GDM1 (cell line): Measurements from ENCODE around the gene PLCB1.

Experiments
- DNase-seq: peaks from one replicate; lab custom pipeline; 2025; lab: John Stamatoyannopoulos, UW

Gene PLCB1

GRCh38 chr20:8301655-8302054, 169.6 kb downstream of the PLCB1 start:
- DNase-seq = no peak

GRCh38 chr20:8303651-8304050, 171.6 kb downstream of the PLCB1 start:
- DNase-seq = no peak

GRCh38 chr20:8304124-8304816, 172.2 kb downstream of the PLCB1 start:
- DNase-seq = no peak

DNA sequence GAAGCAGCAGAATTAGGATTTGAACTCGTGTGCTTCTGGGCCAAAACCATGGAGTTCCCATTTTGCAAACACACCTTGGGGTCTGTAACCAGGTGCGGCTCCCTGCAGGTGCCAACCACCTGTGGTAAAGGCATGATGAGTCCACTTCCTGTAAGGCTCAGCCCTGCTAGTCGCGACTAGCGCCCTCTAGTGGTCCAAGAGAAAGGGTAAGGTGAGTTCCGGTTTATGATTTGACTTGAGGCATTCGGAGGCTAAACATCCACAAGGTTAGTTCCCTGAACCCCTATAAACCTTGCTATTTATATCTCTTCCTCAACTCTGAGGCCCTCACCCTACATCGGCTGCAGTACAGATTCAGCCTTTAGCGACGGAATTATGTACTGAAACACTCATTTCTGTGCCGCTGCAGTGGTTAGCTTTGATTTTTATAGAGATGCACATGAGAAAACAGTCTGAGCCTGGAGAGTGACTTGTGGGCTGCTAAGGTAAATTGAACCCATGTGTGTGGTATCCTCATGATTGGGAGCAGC, 173.4 kb downstream of the PLCB1 start:
- DNase-seq = peak; percentile 43

- no peak for DNase-seq
Measured at GRCh38 chr20:8306937-8307336, 174.9 kb downstream of the PLCB1 start.

DNA sequence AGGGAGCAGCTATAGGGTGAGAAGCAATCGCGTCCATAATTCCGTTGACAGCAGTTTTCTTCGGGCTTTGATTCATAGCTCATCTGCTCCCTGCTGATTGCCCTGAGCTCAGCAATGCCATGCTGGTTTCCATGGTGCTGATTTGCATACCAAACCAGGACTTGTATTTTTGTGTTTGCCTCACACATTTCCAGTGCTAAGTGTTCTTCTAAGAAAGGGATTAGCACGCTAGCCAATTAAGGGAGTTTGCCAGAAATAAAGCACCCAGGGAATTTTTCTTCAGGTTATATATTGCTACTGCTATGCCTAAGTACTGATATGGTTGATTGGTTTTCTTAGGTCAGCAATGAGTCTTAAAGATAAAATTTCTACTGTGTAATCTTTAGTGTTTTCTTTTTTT, 177.6 kb downstream of the PLCB1 start:
- DNase-seq = no peak

DNA sequence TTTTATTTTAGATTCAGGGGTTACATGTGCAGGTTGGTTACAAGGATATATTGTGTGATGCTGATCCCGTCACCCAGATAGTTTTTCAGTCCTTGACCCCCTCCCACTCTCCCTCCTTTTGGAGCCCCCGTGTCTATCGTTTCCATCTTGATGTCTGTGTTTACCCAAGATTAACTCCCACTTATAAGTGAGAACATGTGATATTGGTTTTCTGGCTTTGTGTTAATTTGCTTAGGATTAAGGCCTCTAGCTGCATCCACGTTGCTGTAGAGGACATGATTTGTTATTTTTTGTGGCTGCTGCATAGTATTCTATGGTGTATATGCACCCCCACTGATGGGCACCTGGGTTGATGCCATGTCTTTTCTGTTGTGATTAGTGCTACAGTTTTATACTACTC, 178.6 kb downstream of the PLCB1 start:
- DNase-seq = no peak

GRCh38 chr20:8313073-8313472, 181.0 kb downstream of the PLCB1 start:
- DNase-seq = no peak

GRCh38 chr20:8315639-8316573, 183.8 kb downstream of the PLCB1 start:
- no peak for DNase-seq

DNA sequence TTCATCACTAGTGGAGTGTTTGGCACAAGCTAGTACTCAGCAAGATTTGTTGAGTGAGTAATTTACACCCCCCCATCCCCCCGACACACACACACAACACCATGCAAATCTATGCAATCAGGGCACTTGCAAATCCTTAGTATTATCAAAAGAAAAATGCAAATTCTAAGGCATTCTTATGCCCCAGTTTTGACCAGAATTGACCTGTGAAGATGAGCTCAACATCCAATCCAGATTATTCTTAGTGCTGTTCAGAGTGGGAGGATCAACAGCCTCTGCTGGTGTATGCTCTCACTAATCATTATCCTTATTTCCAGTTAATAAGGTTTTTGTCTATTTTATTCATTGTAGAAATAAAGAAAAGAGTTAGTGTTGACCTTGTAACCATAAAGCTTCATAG, 185.4 kb downstream of the PLCB1 start:
- DNase-seq = no peak

- no peak for DNase-seq
Measured at GRCh38 chr20:8318965-8319625, 187.0 kb downstream of the PLCB1 start.

DNA sequence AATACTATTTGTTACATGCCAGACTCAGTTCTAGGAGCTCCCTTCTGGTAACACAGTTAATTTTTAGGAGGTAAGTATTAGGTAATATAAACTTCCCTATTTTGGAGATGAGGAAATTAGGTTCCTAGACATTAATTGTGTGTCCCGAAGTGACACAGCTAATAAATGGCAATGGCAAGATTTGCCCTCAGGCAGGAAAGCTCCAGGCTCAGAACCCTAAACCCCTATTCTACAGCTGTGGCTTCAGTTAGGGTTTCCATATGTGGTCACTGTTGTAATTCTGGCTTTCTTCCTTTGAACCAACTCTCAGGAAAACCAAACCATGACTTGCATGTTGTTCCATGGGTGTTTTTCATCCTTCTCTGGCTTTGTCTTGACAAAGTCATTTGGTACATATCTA, 188.2 kb downstream of the PLCB1 start:
- peak; percentile 25 for DNase-seq

GRCh38 chr20:8321001-8321400, 188.9 kb downstream of the PLCB1 start:
- no peak for DNase-seq

GRCh38 chr20:8322662-8323217, 190.7 kb downstream of the PLCB1 start:
- no peak for DNase-seq

DNA sequence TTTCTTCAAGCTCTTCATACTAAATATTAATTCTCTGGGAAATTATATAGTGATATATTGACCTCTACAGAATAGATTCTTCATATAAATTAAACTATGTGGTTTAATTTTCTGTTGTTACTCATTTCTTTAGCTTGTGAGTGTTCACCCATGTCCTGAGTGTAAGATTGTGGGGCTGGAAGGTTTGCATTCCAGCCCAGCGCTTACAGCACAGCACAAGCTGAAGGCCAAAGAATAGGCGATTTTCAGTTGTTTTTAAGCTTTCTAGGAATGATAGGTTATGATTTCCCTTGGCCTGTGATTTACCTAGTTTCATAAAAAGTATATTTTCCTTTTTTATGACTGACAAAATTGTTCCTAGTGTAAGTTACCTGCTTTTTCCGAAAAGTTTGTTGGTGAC, 194.1 kb downstream of the PLCB1 start:
- no peak for DNase-seq

DNA sequence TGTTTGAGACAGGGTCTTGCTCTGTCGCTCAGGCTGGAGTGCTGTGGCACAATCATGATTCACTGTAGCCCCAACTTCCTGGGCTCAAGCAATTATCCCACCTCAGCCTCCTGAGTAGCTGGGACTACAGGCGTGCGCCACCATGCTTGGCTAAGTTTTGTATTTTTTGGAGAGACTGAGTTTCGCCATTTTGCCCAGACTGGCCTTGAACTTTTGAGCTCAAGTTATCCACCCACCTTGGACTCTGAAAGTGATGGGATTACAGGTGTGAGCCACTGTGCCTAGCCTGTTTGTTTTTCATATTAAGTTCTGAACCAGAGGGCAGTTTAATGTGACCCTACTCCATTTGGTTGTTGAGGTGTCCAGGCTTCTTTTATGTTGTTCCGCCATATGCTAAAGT, 194.8 kb downstream of the PLCB1 start:
- no peak for DNase-seq

- DNase-seq = no peak
Measured at GRCh38 chr20:8328189-8328588, 196.1 kb downstream of the PLCB1 start.

DNA sequence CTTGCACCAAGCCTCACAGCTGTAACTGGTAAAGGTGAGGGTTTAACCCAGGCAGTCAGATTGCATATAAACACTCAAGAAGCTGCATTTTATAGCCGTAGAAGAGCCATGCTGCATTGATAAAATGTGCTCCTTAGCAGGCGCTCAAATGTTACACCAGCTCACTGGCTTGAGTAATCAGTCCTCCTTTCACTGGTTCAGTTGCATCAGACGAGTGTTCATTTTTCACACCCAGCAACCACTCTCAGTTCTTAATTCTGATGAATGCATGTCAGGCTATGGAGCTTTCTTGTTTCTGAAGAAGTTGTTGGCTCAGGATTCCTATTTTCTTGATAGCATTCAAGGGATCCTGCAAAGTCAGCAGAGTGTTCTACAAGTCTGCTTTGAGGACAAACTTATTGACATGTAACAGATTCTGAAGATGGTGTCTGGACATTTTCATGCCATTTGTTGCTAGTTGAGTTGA, 198.3 kb downstream of the PLCB1 start:
- DNase-seq = no peak

DNA sequence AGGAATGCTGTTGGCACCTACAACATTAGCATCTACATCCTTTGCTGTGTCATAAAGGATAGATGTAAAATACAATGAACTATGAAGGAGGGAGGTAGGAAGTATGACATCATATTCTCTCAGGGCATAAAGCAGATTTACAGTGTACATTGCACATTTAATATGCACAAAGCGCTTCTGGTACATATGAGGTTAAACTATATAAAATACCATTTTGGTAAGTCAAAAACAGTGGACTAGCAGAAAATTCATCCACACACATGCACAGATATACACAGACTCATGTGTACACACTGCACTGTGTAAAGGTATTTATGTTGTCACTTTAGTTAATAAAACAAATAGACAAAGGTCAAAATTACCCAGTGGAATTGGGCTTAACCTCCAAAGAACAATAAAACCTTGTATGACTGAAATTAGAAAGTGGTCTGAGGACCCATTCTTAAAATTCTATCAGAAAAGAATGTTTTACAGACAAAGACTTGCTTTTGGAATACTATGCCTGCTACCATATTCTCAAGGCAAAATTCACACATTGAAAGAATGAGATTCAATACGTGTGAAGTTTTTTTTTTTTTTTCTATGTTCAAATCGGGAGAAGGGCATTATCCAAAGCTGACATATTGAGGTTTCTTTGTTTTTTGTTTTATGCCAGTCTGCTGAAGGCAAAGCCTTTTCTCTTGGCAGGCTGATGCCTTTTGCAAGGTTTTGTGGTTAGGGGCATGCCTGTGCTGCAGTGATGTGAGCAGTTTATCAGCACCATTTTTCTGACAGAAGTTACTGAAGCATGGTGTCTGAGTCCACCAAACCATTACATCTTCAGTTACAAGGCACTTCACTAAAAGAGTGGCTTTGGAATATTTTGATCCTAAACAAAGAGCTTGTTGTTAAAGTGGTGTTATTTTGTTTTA, 199.0 kb downstream of the PLCB1 start:
- DNase-seq = no peak

GRCh38 chr20:8331740-8332412, 199.8 kb downstream of the PLCB1 start:
- DNase-seq = no peak
